Measurements from ENCODE around the gene SIPA1L3.

SIPA1L3 gene

GRCh38 chr19:38162632-38163031 lies 255.6 kb downstream of the SIPA1L3 start:
- TF ChIP-seq ZNF610 (tag by site-specific recombination; IDR thresholded peaks at IDR 0.05; ENCODE audit: borderline replicate concordance) (no peak), ZNF280D (tag by site-specific recombination; IDR thresholded peaks at IDR 0.05) (peak; percentile 96), SETDB1 (IDR thresholded peaks at IDR 0.05; ENCODE audit: insufficient read length, low read length) (peak; percentile 75), ZFP41 (tag by site-specific recombination; IDR thresholded peaks at IDR 0.05; ENCODE audit: borderline replicate concordance) (no peak), OSR2 (tag by site-specific recombination; IDR thresholded peaks at IDR 0.05) (no peak), ZNF664 (tag by site-specific recombination; IDR thresholded peaks at IDR 0.05) (no peak), TSHZ1 (tag by site-specific recombination; IDR thresholded peaks at IDR 0.05; ENCODE audit: borderline replicate concordance) (no peak), ZNF292 (tag by site-specific recombination; IDR thresholded peaks at IDR 0.05; ENCODE audit: borderline replicate concordance, low read depth) (no peak), ZNF544 (tag by site-specific recombination; IDR thresholded peaks at IDR 0.05) (no peak), WT1 (tag by site-specific recombination; IDR thresholded peaks at IDR 0.05) (no peak), ZNF2 (tag by site-specific recombination; IDR thresholded peaks at IDR 0.05) (0 out of 2 replicates have a peak, but pooled peaks have one; percentile 14), ZNF112 (tag by site-specific recombination; IDR thresholded peaks at IDR 0.05) (no peak), PRDM6 (tag by site-specific recombination; IDR thresholded peaks at IDR 0.05) (no peak), ZNF426 (tag by site-specific recombination; IDR thresholded peaks at IDR 0.05) (no peak), ZXDB (tag by site-specific recombination; IDR thresholded peaks at IDR 0.05) (peak; percentile 22; the same call in 1 of the 2 replicates), HOXA7 (CRISPR knock-in tag; IDR thresholded peaks at IDR 0.05; ENCODE audit: borderline replicate concordance) (no peak), KLF8 (tag by site-specific recombination; IDR thresholded peaks at IDR 0.05) (peak; percentile 65; the same call in 1 of the 2 replicates), ZNF530 (tag by site-specific recombination; IDR thresholded peaks at IDR 0.05; ENCODE audit: low read depth) (no peak), GLIS2 (tag by site-specific recombination; IDR thresholded peaks at IDR 0.05) (no peak), ZNF311 (tag by site-specific recombination; IDR thresholded peaks at IDR 0.05; ENCODE audit: borderline replicate concordance) (no peak), SP7 (tag by site-specific recombination; IDR thresholded peaks at IDR 0.05) (0 out of 2 replicates have a peak, but pooled peaks have one; percentile 25), ZNF274 (IDR thresholded peaks at IDR 0.05; ENCODE audit: low read length) (no peak), ZNF274 (tag by site-specific recombination; IDR thresholded peaks at IDR 0.05; ENCODE audit: borderline replicate concordance) (no peak), ZBTB17 (tag by site-specific recombination; IDR thresholded peaks at IDR 0.05) (no peak), ZNF266 (tag by site-specific recombination; IDR thresholded peaks at IDR 0.05; ENCODE audit: low read depth) (no peak), ZNF473 (tag by site-specific recombination; IDR thresholded peaks at IDR 0.05) (no peak), KLF9 (tag by site-specific recombination; IDR thresholded peaks at IDR 0.05; ENCODE audit: low read depth) (0 out of 2 replicates have a peak, but pooled peaks have one; percentile 17), ZNF221 (tag by site-specific recombination; IDR thresholded peaks at IDR 0.05; ENCODE audit: borderline replicate concordance) (0 out of 2 replicates have a peak, but pooled peaks have one; percentile 71)
- POLR2A ChIA-PET = no interaction called here
- H3K27ac ChIP-seq (ENCODE audit: extremely low read depth, low read depth, low read length) = no peak overlapping the region
- CTCF ChIA-PET = interaction anchor here (1.2 to 1.4 kb wide), 2 partner anchors 13 to 260 kb away, joined by 3 to 6 read pairs; no protein-coding TSS in a partner anchor
- H3K4me1 ChIP-seq (ENCODE audit: control insufficient read depth, insufficient read depth, low read length) = no peaks in the 10 kb centered on the region
- H3K4me3 ChIP-seq (ENCODE audit: low read depth, low read length) = no peak overlapping the region
- no peaks in the 10 kb centered on the region for H3K9me3 ChIP-seq (ENCODE audit: control insufficient read depth, insufficient read depth, low read depth, low read length)
- H3K36me3 ChIP-seq (ENCODE audit: control insufficient read depth in 2 of 2, insufficient read depth in 1 of 2, low read length in 2 of 2) = peaks cover 28 to 33% of the 10 kb centered on the region in 2 experiments
